ENCODE data around the gene ITGA6.

Gene ITGA6

DNA sequence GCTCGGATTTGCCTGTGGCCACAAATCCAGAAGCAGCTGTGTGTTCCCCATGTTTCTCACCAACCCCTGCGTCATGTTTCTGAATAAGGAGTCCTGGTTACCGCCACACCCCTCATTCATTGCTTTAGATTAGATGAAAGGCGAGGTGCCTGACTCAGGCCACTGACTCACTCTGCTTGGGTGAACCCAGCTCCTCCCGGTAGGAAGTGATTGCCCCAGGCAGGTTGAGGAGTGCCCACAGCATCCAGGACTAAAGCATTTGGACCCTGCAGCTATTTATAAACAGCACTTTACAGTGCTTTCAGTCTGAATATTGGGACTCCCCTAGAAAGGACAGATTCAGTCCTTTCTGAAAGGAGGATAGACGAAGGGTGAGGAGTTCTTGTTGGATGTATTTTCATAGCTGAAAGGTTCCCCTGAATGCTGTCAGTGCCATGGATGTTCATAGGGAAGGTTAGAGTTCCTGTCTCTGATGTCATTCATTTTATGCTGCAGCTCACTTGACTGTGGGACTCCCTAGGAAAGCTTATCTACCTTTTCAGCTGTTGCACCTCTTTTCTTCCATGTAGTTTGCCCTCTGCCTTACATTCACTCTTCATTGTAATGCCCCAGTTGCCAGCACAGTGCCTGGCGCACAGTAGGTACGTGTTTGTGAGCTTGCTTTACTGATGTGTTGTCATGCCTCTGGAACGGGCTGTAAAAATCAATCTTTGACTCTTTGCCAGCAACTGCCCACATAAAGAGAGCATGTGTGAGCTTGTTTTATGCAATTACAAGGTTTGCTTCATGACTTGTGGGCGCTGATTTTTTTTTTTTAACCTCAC lies 14.9 kb downstream of the ITGA6 start:
- peak; percentile 44 for DNase-seq

DNA sequence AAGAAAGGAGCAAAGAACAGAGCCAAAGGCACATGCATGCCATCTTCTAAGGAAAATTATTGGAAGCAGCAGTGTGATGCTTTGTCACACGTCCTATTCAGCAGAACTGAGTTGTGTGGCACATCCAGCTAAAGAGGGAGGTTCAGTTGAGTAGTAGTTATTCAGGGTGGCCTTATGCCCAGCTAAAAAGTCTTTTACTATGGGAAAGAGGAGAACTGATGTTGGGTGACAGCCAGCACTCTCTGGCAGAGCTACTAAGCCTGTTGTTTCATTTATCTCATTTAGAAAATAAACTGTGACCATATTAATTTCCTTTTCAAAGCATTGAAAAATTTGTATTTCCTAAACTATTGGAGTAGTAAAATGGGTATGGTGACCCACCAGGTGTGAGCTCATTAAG lies 18.5 kb downstream of the ITGA6 start:
- DNase-seq = no peak

DNA sequence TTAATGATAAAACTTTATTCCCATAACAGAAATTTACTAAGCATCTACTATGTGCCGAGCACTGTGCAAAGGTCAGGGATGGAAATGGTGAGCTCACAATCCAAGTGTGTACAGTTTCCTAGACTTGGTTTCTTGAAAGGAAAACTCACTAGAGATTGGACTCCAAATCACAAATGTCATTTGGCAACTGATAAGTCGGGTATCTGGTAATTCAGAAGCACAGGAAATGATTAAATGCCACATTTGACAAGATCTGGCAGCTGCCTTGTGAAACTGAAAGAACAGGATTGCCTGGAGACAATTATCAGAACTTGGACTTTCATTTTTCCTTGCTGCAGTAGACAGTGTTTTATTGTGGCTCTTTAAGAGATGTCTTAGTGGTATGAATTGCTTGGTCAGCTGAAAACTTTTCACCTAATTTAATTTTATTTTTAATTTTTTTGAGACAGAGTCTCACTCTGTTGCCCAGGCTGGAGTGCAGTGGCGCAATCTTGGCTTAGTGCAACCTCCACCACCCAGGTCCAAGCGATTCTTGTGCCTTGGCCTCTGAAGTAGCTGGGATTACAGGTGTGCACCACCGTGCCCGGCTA lies 19.2 kb downstream of the ITGA6 start:
- no peak for DNase-seq

- no peak for DNase-seq
Observed at GRCh38 chr2:172447811-172448493, 20.6 kb downstream of the ITGA6 start.

DNA sequence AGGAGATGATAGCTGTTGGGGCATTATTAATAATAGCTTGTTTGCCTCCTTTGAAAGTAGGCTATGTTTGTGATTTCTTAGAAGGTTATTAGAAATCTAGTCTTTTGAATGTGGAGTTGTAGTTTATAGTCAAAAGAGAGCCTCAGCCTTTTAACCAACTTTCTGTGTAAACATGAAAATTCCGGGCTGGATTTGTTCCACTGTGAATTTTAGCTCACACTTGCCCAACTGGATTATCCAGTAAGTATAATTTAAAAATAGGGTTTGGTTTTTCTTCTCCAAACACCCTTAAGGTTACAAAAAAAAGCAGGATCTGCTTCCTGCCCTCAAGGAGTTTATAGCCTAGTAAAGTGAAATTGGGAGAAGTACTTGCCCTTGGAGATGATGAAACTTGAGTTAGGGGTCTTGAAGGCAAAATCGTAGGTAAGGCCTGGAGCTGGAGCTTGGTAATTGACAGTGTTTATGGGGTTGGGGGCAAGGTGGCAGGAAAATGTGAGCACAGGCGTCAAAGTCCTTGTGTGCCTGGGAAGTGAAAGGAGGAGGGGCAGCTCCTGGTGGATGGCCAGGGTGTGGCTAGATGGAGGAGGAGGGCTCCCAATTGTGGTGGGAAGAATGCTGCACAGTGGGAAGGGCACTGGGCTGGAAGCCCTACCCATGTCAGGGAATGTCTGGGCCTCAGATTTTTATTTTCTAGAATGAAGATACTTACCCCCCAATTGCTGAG lies 21.3 kb downstream of the ITGA6 start:
- DNase-seq = no peak

- DNase-seq = no peak
Observed at GRCh38 chr2:172449911-172450550, 22.6 kb downstream of the ITGA6 start.

GRCh38 chr2:172451923-172452322 lies 24.5 kb downstream of the ITGA6 start:
- DNase-seq = no peak

- DNase-seq = no peak
Observed at GRCh38 chr2:172452845-172453244, 25.5 kb downstream of the ITGA6 start.

DNA sequence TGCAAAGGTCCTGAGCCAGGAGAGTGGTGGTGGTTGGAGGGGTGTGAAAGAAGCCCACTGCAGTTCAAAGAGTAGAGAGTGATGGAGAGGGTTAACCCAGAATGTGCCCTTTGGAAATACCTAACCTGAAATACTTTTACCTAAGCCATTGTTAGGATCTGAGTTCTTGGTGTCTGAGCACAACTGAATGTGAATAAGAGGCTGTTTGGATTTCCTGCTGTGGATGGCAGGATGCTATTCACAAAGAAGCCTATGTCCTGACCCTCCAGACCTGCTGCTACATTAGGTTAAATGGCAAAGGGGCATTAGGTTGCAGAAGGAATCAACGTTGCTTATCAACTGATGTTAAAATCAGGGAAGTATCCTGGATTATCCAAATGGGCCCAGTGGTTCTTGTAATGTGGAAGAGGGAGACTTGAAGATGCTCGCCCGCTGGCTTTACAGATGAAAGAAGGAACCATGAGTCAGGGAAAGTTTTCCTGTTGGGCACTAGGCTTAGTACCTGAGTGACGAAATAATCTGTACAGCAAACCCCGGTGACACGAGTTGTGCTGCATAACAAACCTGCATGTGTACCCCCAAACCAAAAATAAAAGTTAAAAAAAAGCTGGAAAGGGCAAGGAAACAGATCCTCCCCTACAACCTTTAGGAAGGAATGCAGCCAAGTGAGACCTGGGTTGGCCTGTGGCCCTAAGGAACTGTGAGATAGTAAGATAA lies 27.2 kb downstream of the ITGA6 start:
- no peak for DNase-seq

GRCh38 chr2:172455121-172455515 lies 27.7 kb downstream of the ITGA6 start:
- DNase-seq = no peak

- DNase-seq = no peak
Observed at GRCh38 chr2:172456002-172456401, 28.6 kb downstream of the ITGA6 start.

GRCh38 chr2:172457536-172457935 lies 30.1 kb downstream of the ITGA6 start:
- DNase-seq = no peak

GRCh38 chr2:172458561-172459124 lies 31.3 kb downstream of the ITGA6 start:
- no peak for DNase-seq

- no peak for DNase-seq
Observed at GRCh38 chr2:172460780-172461201, 33.4 kb downstream of the ITGA6 start.

- DNase-seq = peak; percentile 71
Observed at GRCh38 chr2:172461591-172462372, 34.4 kb downstream of the ITGA6 start.

DNA sequence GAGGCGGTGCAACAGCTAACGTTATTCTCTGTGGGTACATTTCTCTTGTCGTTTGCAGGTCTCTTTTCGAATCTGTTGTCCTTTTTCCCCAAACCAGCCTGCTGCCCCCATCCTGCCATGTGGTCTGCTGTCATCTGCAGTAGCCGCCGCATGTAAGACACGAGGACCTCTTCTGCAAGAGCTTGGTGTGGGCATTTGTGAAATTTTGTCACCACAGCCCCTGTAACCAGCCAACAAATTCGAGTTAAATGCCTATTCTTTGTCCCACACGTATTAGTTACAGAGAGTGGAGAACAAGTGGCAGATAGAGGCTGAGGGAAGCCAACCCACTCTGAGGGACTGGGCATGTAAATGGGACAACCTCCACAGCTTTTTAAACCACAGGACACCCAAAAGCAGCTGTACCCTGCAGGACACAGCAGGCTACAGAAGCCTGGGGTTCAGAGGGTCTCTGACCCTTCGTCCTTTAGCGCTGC lies 35.0 kb downstream of the ITGA6 start:
- no peak for DNase-seq

DNA sequence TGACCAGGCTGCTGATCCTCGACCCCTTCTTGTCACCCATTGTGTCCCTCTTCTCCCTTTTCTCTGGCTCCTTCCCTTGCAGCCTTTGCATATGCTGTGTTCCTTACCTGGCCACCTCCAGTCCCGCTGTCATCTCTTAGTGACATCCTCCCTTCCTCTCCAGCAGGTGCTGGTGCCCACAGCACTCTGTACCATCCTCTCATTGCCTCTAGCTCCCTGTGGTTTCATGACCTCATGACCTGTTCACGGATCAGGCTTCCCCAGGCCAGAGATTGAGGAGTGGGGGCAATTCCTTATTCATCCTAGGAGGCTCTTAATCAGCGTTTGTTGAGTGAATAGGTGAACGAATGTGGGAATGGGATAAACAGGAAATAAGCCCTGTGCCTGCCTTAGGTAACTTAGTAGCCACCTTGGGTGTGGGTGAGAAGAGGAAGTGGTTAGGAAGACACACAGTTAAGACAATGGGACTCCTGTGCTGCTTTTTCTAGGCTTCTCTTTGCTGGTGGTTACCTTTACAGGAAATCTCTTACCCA lies 35.5 kb downstream of the ITGA6 start:
- no peak for DNase-seq

DNA sequence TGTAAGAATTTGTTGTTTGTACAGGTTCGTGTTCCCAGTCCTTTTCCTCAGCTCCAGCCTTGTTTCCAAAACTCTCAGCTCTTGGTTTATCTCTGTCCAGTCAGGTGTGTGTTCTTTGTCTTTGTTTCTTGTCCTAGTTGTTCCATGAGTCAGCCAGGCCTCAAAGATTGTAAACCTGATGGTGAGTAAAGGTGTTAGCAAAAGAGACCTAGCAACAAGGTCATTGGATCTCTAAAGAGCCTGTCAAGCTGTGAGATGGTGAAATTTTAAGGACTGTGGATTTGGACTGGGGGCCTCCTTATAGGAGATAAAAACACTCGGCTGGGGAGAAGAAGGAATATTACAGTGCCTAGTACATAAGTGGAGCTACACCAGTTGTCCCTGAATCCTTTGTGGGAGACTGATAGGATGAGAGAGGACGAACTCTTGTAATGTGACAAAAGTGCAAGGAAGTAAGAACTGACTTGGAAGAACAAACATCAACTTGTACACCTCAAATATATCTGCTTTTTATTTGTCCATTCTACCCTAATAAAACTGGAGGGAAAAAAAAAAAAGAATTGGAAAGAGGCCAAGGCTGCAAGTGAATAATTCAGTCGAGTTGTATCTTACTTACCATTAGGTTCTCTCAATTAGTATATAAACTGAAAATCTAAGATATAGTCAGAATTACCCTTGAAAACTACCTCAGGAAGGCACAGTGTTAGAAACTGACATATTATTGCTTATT lies 37.2 kb downstream of the ITGA6 start:
- DNase-seq = no peak

DNA sequence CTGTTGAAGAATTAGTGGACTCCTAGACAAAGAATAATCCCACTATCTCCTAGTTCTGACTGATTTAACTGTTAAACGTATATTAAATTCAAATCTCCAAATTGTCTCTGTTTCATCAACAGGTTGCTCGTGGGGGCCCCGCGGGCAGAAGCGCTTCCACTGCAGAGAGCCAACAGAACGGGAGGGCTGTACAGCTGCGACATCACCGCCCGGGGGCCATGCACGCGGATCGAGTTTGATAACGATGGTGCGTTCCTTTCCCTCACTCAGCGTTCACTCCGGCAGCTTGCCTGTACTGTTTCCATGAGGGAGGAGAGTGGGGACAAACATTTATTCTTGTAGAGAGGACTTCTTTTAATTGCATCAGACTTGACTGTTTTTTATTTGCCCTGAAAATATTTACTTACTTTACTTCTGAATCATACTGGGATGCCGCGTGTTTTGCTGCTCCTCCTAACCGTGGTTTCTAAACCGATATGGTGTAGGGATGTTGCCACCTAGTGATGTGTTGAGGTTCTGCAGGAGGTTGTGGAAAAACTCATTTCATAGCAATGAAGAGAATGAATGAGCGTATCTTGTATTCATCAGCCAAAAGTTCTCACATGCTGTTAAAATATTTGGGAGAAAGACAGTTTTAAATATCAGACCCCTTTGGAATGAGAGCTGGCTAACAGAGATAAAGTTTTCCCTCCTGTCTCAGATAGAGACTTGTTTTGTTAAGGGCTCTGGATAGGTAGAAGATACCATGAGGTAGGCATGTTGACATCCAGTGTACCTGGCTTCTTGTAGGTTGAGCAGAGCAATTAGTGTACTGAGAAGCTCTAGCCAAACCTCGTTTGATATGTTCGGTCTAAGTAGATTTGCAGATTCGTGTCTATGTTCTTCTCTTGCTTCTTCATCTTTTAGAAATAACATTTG lies 38.3 kb downstream of the ITGA6 start:
- peak; percentile 57 for DNase-seq
